SK-N-SH (cell line): ENCODE data around the gene LIG1.

ENCODE experiments used
- CHD2 ChIP-seq: fragments of 150-350 bp; IDR thresholded peaks from 2 replicates; pipeline ENCODE4 v1.6.1; 2018; ENCODE audit warnings: low read length; ENCODE audit not compliant: partially characterized antibody
- EP300 ChIP-seq, 2 experiments: IDR thresholded peaks; 2 replicates each; pipeline versions ENCODE4 v1.4.0 to v1.6.1; 2012; ENCODE audit warnings: borderline replicate concordance in 1 of 2, low read depth in 1 of 2, low read length in 1 of 2
- EZH2phosphoT487 ChIP-seq: fragments of 200-600 bp; sonication (generic); IDR thresholded peaks from 2 replicates; pipeline ENCODE4 v1.6.1; 2017; ENCODE audit warnings: low read depth, mixed run types, mild to moderate bottlenecking, antibody characterized with exemption, moderate library complexity, borderline replicate concordance
- FOXM1 ChIP-seq: IDR thresholded peaks from 2 replicates; pipeline ENCODE4 v1.4.0; 2012; ENCODE audit warnings: low read depth, mild to moderate bottlenecking
- MXI1 ChIP-seq: IDR thresholded peaks from 2 replicates; pipeline ENCODE4 v1.6.1; 2012; ENCODE audit warnings: mild to moderate bottlenecking, low read depth, low read length, improper control_type of control experiment
- POLR2AphosphoS5 ChIP-seq: IDR thresholded peaks from 2 replicates; pipeline ENCODE4 v1.6.1; 2012; ENCODE audit warnings: low read depth, low read length
- RAD21 ChIP-seq: IDR thresholded peaks from 2 replicates; pipeline ENCODE4 v1.6.1; 2012; ENCODE audit warnings: mild to moderate bottlenecking, low read length
- TAF1 ChIP-seq: IDR thresholded peaks from 2 replicates; pipeline ENCODE4 v1.6.1; 2012; ENCODE audit warnings: low read depth, mild to moderate bottlenecking, low read length, moderate library complexity, borderline replicate concordance
- TEAD4 ChIP-seq: IDR thresholded peaks from 2 replicates; pipeline ENCODE4 v1.4.0; 2012; ENCODE audit warnings: mild to moderate bottlenecking, borderline replicate concordance; ENCODE audit not compliant: insufficient read depth
- YY1 ChIP-seq: IDR thresholded peaks from 2 replicates; pipeline ENCODE4 v1.4.0; 2012; ENCODE audit warnings: low read depth, mild to moderate bottlenecking
- ZBTB33 ChIP-seq: IDR thresholded peaks from 2 replicates; pipeline ENCODE4 v1.4.0; 2012; ENCODE audit warnings: low read depth, borderline replicate concordance
- TF ChIP-seq, protein P1 (sequence below): fragments of 200-600 bp; sonication (generic); IDR thresholded peaks from 2 replicates; pipeline ENCODE4 v1.6.1; 2017; ENCODE audit warnings: antibody characterized with exemption, mild to moderate bottlenecking, moderate library complexity
- TF ChIP-seq, protein P2 (sequence below): IDR thresholded peaks from 2 replicates; pipeline ENCODE4 v1.6.1; 2012; ENCODE audit warnings: mild to moderate bottlenecking, low read depth, low read length, moderate library complexity

GRCh38 chr19:48183356-48183755, 13.2 kb upstream of the LIG1 start:
- TF ChIP-seq POLR2AphosphoS5 (no peak), TEAD4 (no peak), EZH2phosphoT487 (no peak), YY1 (no peak), ZBTB33 (no peak), RAD21 (no peak), EP300 (IDR thresholded peaks at IDR 0.05; ENCODE audit: borderline replicate concordance in 1 of 2, low read depth in 1 of 2, low read length in 1 of 2) (no peak), MXI1 (no peak), CHD2 (no peak), FOXM1 (no peak), TAF1 (no peak)
- TF ChIP-seq, protein P1, sequence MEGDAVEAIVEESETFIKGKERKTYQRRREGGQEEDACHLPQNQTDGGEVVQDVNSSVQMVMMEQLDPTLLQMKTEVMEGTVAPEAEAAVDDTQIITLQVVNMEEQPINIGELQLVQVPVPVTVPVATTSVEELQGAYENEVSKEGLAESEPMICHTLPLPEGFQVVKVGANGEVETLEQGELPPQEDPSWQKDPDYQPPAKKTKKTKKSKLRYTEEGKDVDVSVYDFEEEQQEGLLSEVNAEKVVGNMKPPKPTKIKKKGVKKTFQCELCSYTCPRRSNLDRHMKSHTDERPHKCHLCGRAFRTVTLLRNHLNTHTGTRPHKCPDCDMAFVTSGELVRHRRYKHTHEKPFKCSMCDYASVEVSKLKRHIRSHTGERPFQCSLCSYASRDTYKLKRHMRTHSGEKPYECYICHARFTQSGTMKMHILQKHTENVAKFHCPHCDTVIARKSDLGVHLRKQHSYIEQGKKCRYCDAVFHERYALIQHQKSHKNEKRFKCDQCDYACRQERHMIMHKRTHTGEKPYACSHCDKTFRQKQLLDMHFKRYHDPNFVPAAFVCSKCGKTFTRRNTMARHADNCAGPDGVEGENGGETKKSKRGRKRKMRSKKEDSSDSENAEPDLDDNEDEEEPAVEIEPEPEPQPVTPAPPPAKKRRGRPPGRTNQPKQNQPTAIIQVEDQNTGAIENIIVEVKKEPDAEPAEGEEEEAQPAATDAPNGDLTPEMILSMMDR, result no peak
- TF ChIP-seq, protein P2, sequence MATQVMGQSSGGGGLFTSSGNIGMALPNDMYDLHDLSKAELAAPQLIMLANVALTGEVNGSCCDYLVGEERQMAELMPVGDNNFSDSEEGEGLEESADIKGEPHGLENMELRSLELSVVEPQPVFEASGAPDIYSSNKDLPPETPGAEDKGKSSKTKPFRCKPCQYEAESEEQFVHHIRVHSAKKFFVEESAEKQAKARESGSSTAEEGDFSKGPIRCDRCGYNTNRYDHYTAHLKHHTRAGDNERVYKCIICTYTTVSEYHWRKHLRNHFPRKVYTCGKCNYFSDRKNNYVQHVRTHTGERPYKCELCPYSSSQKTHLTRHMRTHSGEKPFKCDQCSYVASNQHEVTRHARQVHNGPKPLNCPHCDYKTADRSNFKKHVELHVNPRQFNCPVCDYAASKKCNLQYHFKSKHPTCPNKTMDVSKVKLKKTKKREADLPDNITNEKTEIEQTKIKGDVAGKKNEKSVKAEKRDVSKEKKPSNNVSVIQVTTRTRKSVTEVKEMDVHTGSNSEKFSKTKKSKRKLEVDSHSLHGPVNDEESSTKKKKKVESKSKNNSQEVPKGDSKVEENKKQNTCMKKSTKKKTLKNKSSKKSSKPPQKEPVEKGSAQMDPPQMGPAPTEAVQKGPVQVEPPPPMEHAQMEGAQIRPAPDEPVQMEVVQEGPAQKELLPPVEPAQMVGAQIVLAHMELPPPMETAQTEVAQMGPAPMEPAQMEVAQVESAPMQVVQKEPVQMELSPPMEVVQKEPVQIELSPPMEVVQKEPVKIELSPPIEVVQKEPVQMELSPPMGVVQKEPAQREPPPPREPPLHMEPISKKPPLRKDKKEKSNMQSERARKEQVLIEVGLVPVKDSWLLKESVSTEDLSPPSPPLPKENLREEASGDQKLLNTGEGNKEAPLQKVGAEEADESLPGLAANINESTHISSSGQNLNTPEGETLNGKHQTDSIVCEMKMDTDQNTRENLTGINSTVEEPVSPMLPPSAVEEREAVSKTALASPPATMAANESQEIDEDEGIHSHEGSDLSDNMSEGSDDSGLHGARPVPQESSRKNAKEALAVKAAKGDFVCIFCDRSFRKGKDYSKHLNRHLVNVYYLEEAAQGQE, result no peak
